Right lung (tissue), 5 donors: Measurements from ENCODE around the gene OTULIN. TPM values are rescaled to one million over a fixed set of nuclear protein-coding genes. Genes with fewer than 3 reads are reported as not detected.

Experiments used
- DNase-seq, 2 donors: peaks; one replicate each; pipeline ENCODE4 v3.0.0-alpha.2; 2013
- polyA plus RNA-seq, 5 donors: library from polyadenylated mRNA; unstranded; fragments of 120-200 nt; gene quantifications; one replicate each; pipeline versions ENCODE4 v1.2.1 to v1.2.3, GENCODE V29; 2013; ENCODE audit warnings: inconsistent platforms in 1 of 5, low replicate concordance in 1 of 5; ENCODE audit not compliant: insufficient read length in 5 of 5, insufficient read depth in 1 of 5

OTULIN gene
- polyA plus RNA-seq, 5 donors, result 17.9 to 22.4 (median 19.6) TPM

- DNase-seq, result no peak
Measured at GRCh38 chr5:14666357-14666756, 1.8 kb downstream of the OTULIN start.

- DNase-seq, result no peak
Measured at GRCh38 chr5:14667290-14667689, 2.8 kb downstream of the OTULIN start.

GRCh38 chr5:14667770-14668169 lies 3.3 kb downstream of the OTULIN start:
- DNase-seq, result no peak

GRCh38 chr5:14668181-14668591 lies 3.7 kb downstream of the OTULIN start:
- DNase-seq, result no peak

- no peak for DNase-seq
Measured at GRCh38 chr5:14669415-14669814, 4.9 kb downstream of the OTULIN start.

- no peak for DNase-seq
Measured at GRCh38 chr5:14669975-14670374, 5.5 kb downstream of the OTULIN start.

- DNase-seq, result no peak
Measured at GRCh38 chr5:14671414-14671813, 6.9 kb downstream of the OTULIN start.

GRCh38 chr5:14672082-14672481 lies 7.6 kb downstream of the OTULIN start:
- DNase-seq, result no peak

- DNase-seq, result no peak
Measured at GRCh38 chr5:14672484-14673394, 8.2 kb downstream of the OTULIN start.

GRCh38 chr5:14673443-14673842 lies 8.9 kb downstream of the OTULIN start:
- no peak for DNase-seq

- no peak for DNase-seq
Measured at GRCh38 chr5:14674983-14675854, 10.7 kb downstream of the OTULIN start.

- no peak for DNase-seq
Measured at GRCh38 chr5:14675865-14676300, 11.4 kb downstream of the OTULIN start.

- no peak for DNase-seq
Measured at GRCh38 chr5:14676320-14676719, 11.8 kb downstream of the OTULIN start.

- DNase-seq, result no peak
Measured at GRCh38 chr5:14678773-14679334, 14.3 kb downstream of the OTULIN start.

- no peak for DNase-seq
Measured at GRCh38 chr5:14679595-14679994, 15.1 kb downstream of the OTULIN start.

GRCh38 chr5:14681236-14681752 lies 16.8 kb downstream of the OTULIN start:
- DNase-seq, result no peak

GRCh38 chr5:14683906-14684455 lies 19.5 kb downstream of the OTULIN start:
- no peak for DNase-seq

GRCh38 chr5:14684757-14685156 lies 20.2 kb downstream of the OTULIN start:
- DNase-seq, result no peak

- peak in 1 of 2 donors; percentile 28 for DNase-seq
Measured at GRCh38 chr5:14685757-14686156, 21.2 kb downstream of the OTULIN start.

- DNase-seq, result no peak
Measured at GRCh38 chr5:14686517-14686916, 22.0 kb downstream of the OTULIN start.

GRCh38 chr5:14687023-14687665 lies 22.6 kb downstream of the OTULIN start:
- DNase-seq, result no peak
